NCI-H2196 treated with DMSO at 0.1 percent for 48 hours (cell line): Measurements from ENCODE around the gene FAM170A.

Experiments used
- DNase-seq: peaks from one replicate; lab custom pipeline; 2025; ENCODE audit not compliant: unreplicated experiment; lab: John Stamatoyannopoulos, UW

FAM170A gene, protein sequence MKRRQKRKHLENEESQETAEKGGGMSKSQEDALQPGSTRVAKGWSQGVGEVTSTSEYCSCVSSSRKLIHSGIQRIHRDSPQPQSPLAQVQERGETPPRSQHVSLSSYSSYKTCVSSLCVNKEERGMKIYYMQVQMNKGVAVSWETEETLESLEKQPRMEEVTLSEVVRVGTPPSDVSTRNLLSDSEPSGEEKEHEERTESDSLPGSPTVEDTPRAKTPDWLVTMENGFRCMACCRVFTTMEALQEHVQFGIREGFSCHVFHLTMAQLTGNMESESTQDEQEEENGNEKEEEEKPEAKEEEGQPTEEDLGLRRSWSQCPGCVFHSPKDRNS

DNA sequence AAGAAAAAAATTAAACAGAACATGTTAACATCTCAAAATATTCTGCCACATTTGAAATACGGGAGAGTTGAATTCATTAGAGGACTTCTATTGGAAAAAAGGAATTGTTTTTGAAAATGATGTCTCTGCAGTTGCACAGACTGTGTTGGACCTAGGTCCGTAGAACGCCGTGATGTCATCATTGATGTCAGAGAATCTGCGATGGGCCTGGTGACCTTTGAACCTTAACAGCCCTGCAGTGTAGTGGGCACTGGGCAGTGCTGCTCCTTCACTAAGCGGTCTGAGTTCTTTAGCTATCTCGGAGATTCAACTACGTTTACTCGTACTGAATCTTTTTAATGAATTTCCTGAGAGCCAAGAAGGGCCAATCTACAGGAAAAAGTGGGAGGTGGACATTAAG lies at the start of gene FAM170A:
Gene FAM170A (plus strand): TSS at position 220 of the 400 bp plus-strand sequence. CDS start 211 bp downstream, outside the sequence.
- no peak for DNase-seq

DNA sequence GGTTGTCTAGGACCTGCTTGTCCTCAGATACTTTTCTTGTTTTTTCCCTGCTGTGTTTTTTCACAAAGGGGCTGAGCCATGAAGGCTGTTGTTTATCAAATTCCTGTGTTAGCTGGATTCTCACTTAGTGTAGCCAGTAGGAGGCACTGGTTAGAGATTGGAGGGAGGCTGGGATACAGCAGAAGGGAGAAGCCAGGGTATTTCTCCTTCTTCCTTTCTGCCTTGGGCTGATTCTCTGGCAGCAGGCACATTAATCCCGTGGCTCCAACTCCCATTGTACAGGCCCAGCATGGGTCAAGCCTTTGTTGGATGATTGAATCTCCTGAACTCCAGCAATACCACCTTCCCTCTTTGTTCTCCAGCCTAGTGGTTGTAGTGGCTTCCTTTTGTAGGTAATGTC lies 46.4 kb upstream of the FAM170A start:
- no peak for DNase-seq

- DNase-seq = no peak
Observed at GRCh38 chr5:119583684-119584083, 45.7 kb upstream of the FAM170A start.

GRCh38 chr5:119596046-119596445 lies 33.3 kb upstream of the FAM170A start:
- no peak for DNase-seq

GRCh38 chr5:119597728-119598298 lies 31.5 kb upstream of the FAM170A start:
- no peak for DNase-seq

DNA sequence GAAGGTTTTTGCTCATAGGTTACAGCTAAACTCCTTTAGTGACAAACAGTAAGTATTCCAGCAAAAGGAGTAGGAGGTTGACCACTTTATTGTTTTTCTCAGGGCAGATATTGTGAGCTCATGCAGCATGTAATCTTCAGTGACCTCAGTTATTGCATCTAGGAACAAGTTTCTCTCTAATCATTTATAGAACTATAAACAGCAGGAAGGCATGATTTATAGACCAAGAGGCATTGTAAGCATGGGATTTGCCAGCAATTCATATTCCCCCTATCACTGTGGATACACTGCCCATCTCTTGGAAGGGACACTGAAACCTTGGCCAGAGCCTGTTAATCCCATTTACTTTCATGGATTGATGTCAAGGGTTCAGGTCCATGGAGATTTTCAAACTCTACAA lies 15.4 kb upstream of the FAM170A start:
- DNase-seq = no peak

DNA sequence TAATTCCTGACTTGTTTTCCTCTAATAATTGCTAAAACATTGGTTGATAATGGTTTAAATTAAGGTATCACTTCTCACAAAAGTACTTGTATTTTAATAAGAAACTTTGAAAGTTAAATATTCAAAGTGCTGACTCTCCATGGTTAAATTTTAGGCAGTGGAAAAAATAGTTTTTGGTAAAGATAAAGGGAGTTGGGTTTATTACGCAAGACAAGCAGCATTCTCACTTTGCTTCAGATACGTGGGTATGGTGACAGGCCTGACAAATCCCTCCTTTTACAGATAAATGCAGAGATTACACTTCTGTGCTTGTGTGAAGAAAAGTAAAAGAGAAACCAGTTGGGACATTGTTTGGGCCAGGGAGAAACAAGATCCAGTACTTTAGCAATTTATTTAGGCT lies 14.5 kb upstream of the FAM170A start:
- DNase-seq = no peak

DNA sequence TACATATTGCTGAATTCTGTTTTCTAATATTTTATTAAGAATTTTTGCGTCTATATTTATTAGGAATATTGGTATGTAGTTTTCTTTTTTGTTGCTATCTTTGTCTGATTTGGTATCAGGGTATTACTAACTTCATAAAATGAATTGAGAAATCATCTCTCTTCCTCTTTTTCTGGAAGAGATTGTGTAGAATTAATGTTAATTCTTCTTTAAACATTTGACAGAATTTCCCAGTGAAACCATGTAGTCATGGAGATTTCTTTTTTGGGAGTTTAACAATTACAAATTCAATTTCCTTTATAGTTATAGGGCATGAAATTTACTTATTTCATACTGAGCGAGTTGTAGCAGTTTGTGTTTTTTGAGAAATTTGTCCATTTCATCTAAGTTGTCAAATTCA lies 3.3 kb upstream of the FAM170A start:
- no peak for DNase-seq

DNA sequence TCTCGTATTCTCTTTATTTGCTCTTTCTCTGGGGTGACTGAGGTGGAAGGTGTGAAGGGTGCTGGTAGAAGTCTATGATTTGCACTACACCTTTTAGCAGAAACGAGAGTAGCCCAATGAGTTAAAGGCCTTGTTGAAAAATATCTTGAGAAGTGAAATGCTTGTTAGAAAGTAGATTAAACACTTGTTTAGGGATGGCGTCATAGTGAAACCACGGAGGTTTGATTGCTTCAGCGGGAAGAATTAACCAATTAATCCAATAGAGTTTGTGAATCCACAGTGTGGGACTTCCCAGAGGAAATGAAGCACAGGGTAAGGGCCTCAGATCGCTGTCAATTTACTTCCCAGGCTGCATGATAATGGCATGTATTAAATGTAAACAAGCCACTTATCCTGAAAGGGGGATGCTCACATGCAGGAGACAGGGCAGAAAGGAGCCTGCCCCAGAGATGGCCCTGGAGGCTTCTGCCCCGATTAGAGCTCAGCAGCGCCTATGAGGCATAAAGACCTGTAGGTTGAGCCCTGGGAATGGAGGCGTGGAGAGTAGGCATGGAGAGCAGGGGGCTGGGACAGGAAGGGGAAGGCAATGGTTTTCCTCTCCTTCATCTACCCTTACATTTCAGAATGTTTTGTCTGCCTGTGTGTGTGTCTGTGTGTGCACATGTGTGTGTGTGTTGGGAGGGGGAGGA lies 1.5 kb downstream of the FAM170A start:
- DNase-seq = no peak

DNA sequence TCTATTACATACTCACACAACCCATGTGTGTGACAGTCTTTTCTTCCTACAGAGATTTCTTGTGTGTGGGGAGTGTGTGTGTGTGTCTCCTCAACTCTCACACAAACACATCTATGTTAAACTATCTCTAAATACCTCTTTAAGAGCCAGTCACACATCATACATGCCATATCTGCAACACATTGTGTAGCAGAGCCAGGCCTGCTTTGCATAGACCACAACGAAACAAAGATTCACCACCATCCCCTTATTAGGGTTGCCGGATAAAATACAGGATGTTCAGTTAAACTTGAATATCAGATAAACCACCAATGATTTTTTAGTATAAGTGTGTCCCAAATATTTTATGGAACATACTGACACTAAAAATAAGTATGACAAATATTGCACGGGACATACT lies 2.3 kb downstream of the FAM170A start:
- DNase-seq = no peak

- no peak for DNase-seq
Observed at GRCh38 chr5:119651486-119651885, 22.1 kb downstream of the FAM170A start.

GRCh38 chr5:119655061-119655460 lies 25.7 kb downstream of the FAM170A start:
- DNase-seq = no peak

GRCh38 chr5:119656023-119656422 lies 26.7 kb downstream of the FAM170A start:
- no peak for DNase-seq

- no peak for DNase-seq
Observed at GRCh38 chr5:119666542-119666941, 37.2 kb downstream of the FAM170A start.

DNA sequence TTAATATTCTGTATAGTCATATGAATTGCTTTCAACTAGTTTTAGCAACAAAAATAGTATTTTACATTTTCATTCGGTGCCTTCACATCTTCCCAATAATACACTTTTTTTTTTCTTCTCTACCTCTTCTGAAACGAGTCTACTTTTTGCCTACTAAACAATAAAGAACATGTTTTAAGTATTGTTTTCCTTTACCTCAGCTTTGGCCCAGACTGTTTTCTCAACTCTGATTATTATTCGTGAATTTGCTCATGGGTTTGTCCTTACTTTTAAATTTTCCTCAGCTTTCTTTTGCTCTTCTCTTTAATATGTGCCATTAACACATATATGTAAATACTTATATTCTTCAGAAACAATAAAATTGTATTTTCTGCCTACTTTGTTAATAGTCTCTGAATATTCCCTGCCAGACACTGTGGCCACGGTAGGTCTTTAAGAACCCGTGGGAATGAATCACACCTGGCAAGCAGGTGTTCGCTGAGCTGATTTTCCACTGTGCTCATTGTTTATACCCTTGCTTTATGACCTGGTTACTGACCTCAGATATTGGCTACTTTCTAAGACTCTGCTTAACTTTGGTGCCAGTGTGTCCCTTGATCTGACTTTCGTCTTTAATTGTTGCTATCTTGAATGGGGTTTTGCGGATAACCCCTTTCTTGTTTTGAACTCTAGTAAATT lies 49.1 kb downstream of the FAM170A start:
- DNase-seq = no peak

- DNase-seq = no peak
Observed at GRCh38 chr5:119680080-119680479, 50.7 kb downstream of the FAM170A start.

DNA sequence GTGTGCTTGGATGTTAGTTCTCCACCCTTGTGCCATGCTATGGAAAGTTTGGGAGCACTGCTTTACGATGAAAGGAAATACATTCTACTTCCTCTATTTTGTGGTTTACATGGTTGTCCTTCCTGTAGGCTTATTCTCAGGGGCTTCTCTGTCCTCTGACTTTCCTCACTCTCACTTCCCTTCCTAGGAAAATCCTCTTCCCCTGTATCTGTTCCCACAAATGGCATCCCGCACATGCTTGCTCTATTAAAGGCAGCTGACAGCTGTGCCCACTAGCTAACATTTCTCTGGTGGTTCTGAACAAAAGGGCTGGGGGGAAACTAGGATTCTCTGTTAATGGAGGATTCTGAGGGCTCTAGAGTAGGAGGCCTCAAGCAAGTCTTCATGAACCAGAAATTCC lies 52.4 kb downstream of the FAM170A start:
- no peak for DNase-seq

GRCh38 chr5:119682372-119682771 lies 53.0 kb downstream of the FAM170A start:
- DNase-seq = no peak
